Stimulated activated CD8-positive, alpha-beta memory T cell treated with anti-CD3 and anti-CD28 coated beads, Interleukin-15, amount 100 ng/mL, for 24 hours (primary cell): ENCODE data around the gene FOXN4.

Experiments
- DNase-seq: peaks from one replicate; pipeline ENCODE4 v3.0.0-alpha.2; 2020; ENCODE audit warnings: low read depth

The FOXN4 gene

GRCh38 chr12:109279525-109279924, 29.6 kb downstream of the FOXN4 start:
- no peak for DNase-seq

GRCh38 chr12:109278912-109279311, 30.2 kb downstream of the FOXN4 start:
- DNase-seq, result no peak

- no peak for DNase-seq
Observed at GRCh38 chr12:109277899-109278762, 31.0 kb downstream of the FOXN4 start.

GRCh38 chr12:109277255-109277898, 31.7 kb downstream of the FOXN4 start:
- no peak for DNase-seq

GRCh38 chr12:109276160-109276559, 32.9 kb downstream of the FOXN4 start:
- DNase-seq, result no peak

- no peak for DNase-seq
Observed at GRCh38 chr12:109275173-109275572, 33.9 kb downstream of the FOXN4 start.

GRCh38 chr12:109274381-109274780, 34.7 kb downstream of the FOXN4 start:
- no peak for DNase-seq

- no peak for DNase-seq
Observed at GRCh38 chr12:109273354-109273753, 35.7 kb downstream of the FOXN4 start.

- DNase-seq, result no peak
Observed at GRCh38 chr12:109271418-109271817, 37.7 kb downstream of the FOXN4 start.

- no peak for DNase-seq
Observed at GRCh38 chr12:109270494-109270893, 38.6 kb downstream of the FOXN4 start.

GRCh38 chr12:109269428-109269827, 39.7 kb downstream of the FOXN4 start:
- no peak for DNase-seq

GRCh38 chr12:109268896-109269295, 40.2 kb downstream of the FOXN4 start:
- no peak for DNase-seq

- no peak for DNase-seq
Observed at GRCh38 chr12:109267361-109267760, 41.7 kb downstream of the FOXN4 start.

- no peak for DNase-seq
Observed at GRCh38 chr12:109266106-109266879, 42.8 kb downstream of the FOXN4 start.

GRCh38 chr12:109264943-109265650, 44.0 kb downstream of the FOXN4 start:
- no peak for DNase-seq

- peak; percentile 14 for DNase-seq
Observed at GRCh38 chr12:109264095-109264942, 44.8 kb downstream of the FOXN4 start.

- no peak for DNase-seq
Observed at GRCh38 chr12:109263439-109263838, 45.6 kb downstream of the FOXN4 start.

GRCh38 chr12:109261939-109262338, 47.1 kb downstream of the FOXN4 start:
- DNase-seq, result no peak

GRCh38 chr12:109261087-109261486, 48.0 kb downstream of the FOXN4 start:
- DNase-seq, result no peak

- DNase-seq, result no peak
Observed at GRCh38 chr12:109259545-109259895, 49.6 kb downstream of the FOXN4 start.
